Stimulated activated naive CD8-positive, alpha-beta T cell treated with anti-CD3 and anti-CD28 coated beads, Interleukin-15, Interleukin-2, amounts not matched to agents 100 ng/mL and 50 ng/mL, for 24 hours (primary cell): ENCODE data around the gene GBF1.
A peak's percentile ranks its signal among the peaks of the same experiment; 100 is the strongest.

ENCODE experiments used
- H3K27ac Mint-ChIP-seq: one replicate; pipeline ENCODE4 v1.8.0; 2021; ENCODE audit warnings: mild to moderate bottlenecking, mixed read lengths
- H3K27me3 Mint-ChIP-seq: one replicate; pipeline ENCODE4 v1.8.0; 2021; ENCODE audit warnings: mixed read lengths
- H3K36me3 Mint-ChIP-seq: one replicate; pipeline ENCODE4 v1.8.0; 2021; ENCODE audit warnings: low read depth, mixed read lengths
- H3K4me1 Mint-ChIP-seq: one replicate; pipeline ENCODE4 v1.8.0; 2021; ENCODE audit warnings: low read depth, mixed read lengths
- H3K4me3 Mint-ChIP-seq: one replicate; pipeline ENCODE4 v1.8.0; 2021; ENCODE audit warnings: mild to moderate bottlenecking, mixed read lengths
- H3K9me3 Mint-ChIP-seq: one replicate; pipeline ENCODE4 v1.8.0; 2021; ENCODE audit warnings: mixed read lengths

The GBF1 gene

GRCh38 chr10:102227050-102227449 is 18.3 kb upstream of the GBF1 start:
- Mint-ChIP-seq H3K4me3 (no peak overlapping the region), H3K4me1 (peaks cover 39% of the 10 kb centered on the region), H3K36me3 (no peaks in the 10 kb centered on the region), H3K27me3 (peaks cover 61% of the 10 kb centered on the region), H3K27ac (no peak overlapping the region), H3K9me3 (no peaks in the 10 kb centered on the region)

- peaks cover 39% of the 10 kb centered on the region for H3K4me1 Mint-ChIP-seq
- H3K4me3 Mint-ChIP-seq: peak overlapping the region; percentile 71
- peaks cover 71% of the 10 kb centered on the region for H3K27me3 Mint-ChIP-seq
- H3K27ac Mint-ChIP-seq: no peak overlapping the region
- H3K36me3 Mint-ChIP-seq: no peaks in the 10 kb centered on the region
- no peaks in the 10 kb centered on the region for H3K9me3 Mint-ChIP-seq
Observed at GRCh38 chr10:102229810-102230263, 15.5 kb upstream of the GBF1 start.

GRCh38 chr10:102230264-102230860 is 15.0 kb upstream of the GBF1 start:
- no peaks in the 10 kb centered on the region for H3K9me3 Mint-ChIP-seq
- no peaks in the 10 kb centered on the region for H3K36me3 Mint-ChIP-seq
- peaks cover 39% of the 10 kb centered on the region for H3K4me1 Mint-ChIP-seq
- H3K27me3 Mint-ChIP-seq: peaks cover 74% of the 10 kb centered on the region
- peak overlapping the region; percentile 45 for H3K27ac Mint-ChIP-seq
- H3K4me3 Mint-ChIP-seq: peak overlapping the region; percentile 71

- peaks cover 34% of the 10 kb centered on the region for H3K4me1 Mint-ChIP-seq
Observed at GRCh38 chr10:102230861-102231356, 14.4 kb upstream of the GBF1 start.

GRCh38 chr10:102231357-102232318 is 13.7 kb upstream of the GBF1 start:
- Mint-ChIP-seq H3K4me3 (peak overlapping the region; percentile 71), H3K36me3 (no peaks in the 10 kb centered on the region), H3K27ac (no peak overlapping the region), H3K4me1 (peaks cover 27% of the 10 kb centered on the region), H3K27me3 (peaks cover 76% of the 10 kb centered on the region), H3K9me3 (no peaks in the 10 kb centered on the region)

More at GRCh38 chr10:102230861-102231356, 14.4 kb upstream of the GBF1 start:
- H3K4me3 Mint-ChIP-seq: peak overlapping the region; percentile 71
- no peaks in the 10 kb centered on the region for H3K9me3 Mint-ChIP-seq
- H3K36me3 Mint-ChIP-seq: no peaks in the 10 kb centered on the region
- peaks cover 76% of the 10 kb centered on the region for H3K27me3 Mint-ChIP-seq
- H3K27ac Mint-ChIP-seq: no peak overlapping the region

GRCh38 chr10:102233997-102234396 is 11.3 kb upstream of the GBF1 start:
- Mint-ChIP-seq H3K9me3 (no peaks in the 10 kb centered on the region), H3K27me3 (peaks cover 64% of the 10 kb centered on the region), H3K4me3 (no peak overlapping the region)

GRCh38 chr10:102234888-102235597 is 10.3 kb upstream of the GBF1 start:
- H3K4me3 Mint-ChIP-seq: no peak overlapping the region
- H3K4me1 Mint-ChIP-seq: peaks cover 19% of the 10 kb centered on the region
- H3K9me3 Mint-ChIP-seq: no peaks in the 10 kb centered on the region
- H3K27ac Mint-ChIP-seq: no peak overlapping the region
- no peaks in the 10 kb centered on the region for H3K36me3 Mint-ChIP-seq
- peaks cover 63% of the 10 kb centered on the region for H3K27me3 Mint-ChIP-seq

More at GRCh38 chr10:102233997-102234396, 11.3 kb upstream of the GBF1 start:
- Mint-ChIP-seq H3K27ac (no peak overlapping the region), H3K36me3 (no peaks in the 10 kb centered on the region), H3K4me1 (peaks cover 23% of the 10 kb centered on the region)

- Mint-ChIP-seq H3K36me3 (no peaks in the 10 kb centered on the region), H3K4me1 (peaks cover 17% of the 10 kb centered on the region), H3K9me3 (no peaks in the 10 kb centered on the region), H3K27ac (no peak overlapping the region), H3K27me3 (peaks cover 65% of the 10 kb centered on the region), H3K4me3 (no peak overlapping the region)
Observed at GRCh38 chr10:102235598-102235920, 9.8 kb upstream of the GBF1 start.

GRCh38 chr10:102236006-102236405 is 9.3 kb upstream of the GBF1 start:
- peaks cover 16% of the 10 kb centered on the region for H3K4me1 Mint-ChIP-seq
- H3K27me3 Mint-ChIP-seq: peaks cover 68% of the 10 kb centered on the region
- no peaks in the 10 kb centered on the region for H3K36me3 Mint-ChIP-seq
- no peaks in the 10 kb centered on the region for H3K9me3 Mint-ChIP-seq
- H3K4me3 Mint-ChIP-seq: no peak overlapping the region
- H3K27ac Mint-ChIP-seq: no peak overlapping the region

- peaks cover 64% of the 10 kb centered on the region for H3K27me3 Mint-ChIP-seq
- no peaks in the 10 kb centered on the region for H3K9me3 Mint-ChIP-seq
- H3K27ac Mint-ChIP-seq: no peak overlapping the region
- no peak overlapping the region for H3K4me3 Mint-ChIP-seq
- peaks cover 16% of the 10 kb centered on the region for H3K4me1 Mint-ChIP-seq
- H3K36me3 Mint-ChIP-seq: no peaks in the 10 kb centered on the region
Observed at GRCh38 chr10:102237711-102238252, 7.5 kb upstream of the GBF1 start.

GRCh38 chr10:102240467-102241031 is 4.8 kb upstream of the GBF1 start:
- H3K9me3 Mint-ChIP-seq: no peaks in the 10 kb centered on the region
- peaks cover 26% of the 10 kb centered on the region for H3K4me1 Mint-ChIP-seq
- peaks cover 52% of the 10 kb centered on the region for H3K27me3 Mint-ChIP-seq
- H3K36me3 Mint-ChIP-seq: no peaks in the 10 kb centered on the region
- no peak overlapping the region for H3K27ac Mint-ChIP-seq
- H3K4me3 Mint-ChIP-seq: peak overlapping the region; percentile 46

- H3K27ac Mint-ChIP-seq: no peak overlapping the region
- peaks cover 26% of the 10 kb centered on the region for H3K4me1 Mint-ChIP-seq
- no peaks in the 10 kb centered on the region for H3K9me3 Mint-ChIP-seq
- peak overlapping the region; percentile 46 for H3K4me3 Mint-ChIP-seq
- peaks cover 48% of the 10 kb centered on the region for H3K27me3 Mint-ChIP-seq
- no peaks in the 10 kb centered on the region for H3K36me3 Mint-ChIP-seq
Observed at GRCh38 chr10:102241032-102241443, 4.3 kb upstream of the GBF1 start.

GRCh38 chr10:102241444-102242117 is 3.8 kb upstream of the GBF1 start, which contains the start of gene PITX3:
PITX3 (minus strand) TSS chr10:102241512; CDS start chr10:102232080, 9,432 bp downstream.
- Mint-ChIP-seq H3K4me3 (peak within 1 kb of the TSS; percentile 80), H3K27me3 (peaks cover 42% of the 10 kb centered on the region), H3K9me3 (no peaks in the 10 kb centered on the region), H3K36me3 (no peaks in the 10 kb centered on the region), H3K27ac (peak within 1 kb of the TSS; percentile 2), H3K4me1 (peaks cover 31% of the 10 kb centered on the region)

- Mint-ChIP-seq H3K9me3 (no peaks in the 10 kb centered on the region), H3K4me3 (peak overlapping the region; percentile 80), H3K27me3 (peaks cover 37% of the 10 kb centered on the region), H3K27ac (peak overlapping the region; percentile 2), H3K36me3 (no peaks in the 10 kb centered on the region), H3K4me1 (peaks cover 36% of the 10 kb centered on the region)
Observed at GRCh38 chr10:102242118-102242485, 3.2 kb upstream of the GBF1 start.
